Smooth muscle cell of the brain vasculature (primary cell): Measurements from ENCODE around the gene CHD2.
"Not testable (repeated sequence)": the region's sequence is repeated elsewhere in the genome, so short reads cannot be mapped to it uniquely, and the experiment has no call there.

Source experiments
- DNase-seq: peaks from one replicate; pipeline ENCODE4 v3.0.0-alpha.2; 2012; ENCODE audit warnings: low read depth, low spot score

Gene CHD2

GRCh38 chr15:93035092-93035915 lies 135.2 kb downstream of the CHD2 start:
- no peak for DNase-seq

GRCh38 chr15:93035953-93036810 lies 136.1 kb downstream of the CHD2 start:
- DNase-seq = no peak

- DNase-seq = no peak
These were observed 137.1 kb downstream of the CHD2 start for GRCh38 chr15:93036951-93037819.

- no peak for DNase-seq
These were observed 137.9 kb downstream of the CHD2 start for GRCh38 chr15:93037820-93038705.

- not testable (repeated sequence) for DNase-seq
These were observed 139.6 kb downstream of the CHD2 start for GRCh38 chr15:93039562-93040287.

GRCh38 chr15:93040288-93041158 lies 140.4 kb downstream of the CHD2 start:
- no peak for DNase-seq

- no peak for DNase-seq
These were observed 141.0 kb downstream of the CHD2 start for GRCh38 chr15:93041159-93041547.

GRCh38 chr15:93042211-93042610 lies 142.1 kb downstream of the CHD2 start:
- DNase-seq = no peak

GRCh38 chr15:93042691-93043378 lies 142.7 kb downstream of the CHD2 start:
- no peak for DNase-seq

- no peak for DNase-seq
These were observed 143.6 kb downstream of the CHD2 start for GRCh38 chr15:93043621-93044300.

GRCh38 chr15:93044301-93045190 lies 144.4 kb downstream of the CHD2 start:
- DNase-seq = no peak

GRCh38 chr15:93045191-93045785 lies 145.2 kb downstream of the CHD2 start:
- DNase-seq = no peak

- no peak for DNase-seq
These were observed 146.0 kb downstream of the CHD2 start for GRCh38 chr15:93046120-93046519.

- DNase-seq = no peak
These were observed 146.6 kb downstream of the CHD2 start for GRCh38 chr15:93046721-93047120.

- DNase-seq = no peak
These were observed 147.7 kb downstream of the CHD2 start for GRCh38 chr15:93047621-93048425.

GRCh38 chr15:93048426-93048721 lies 148.2 kb downstream of the CHD2 start:
- DNase-seq = no peak
